HFF-Myc (cell line): ENCODE results near the gene STARD3.

Source experiments
- DNase-seq: peaks from one replicate; pipeline ENCODE4 v3.0.0-alpha.2; 2011; ENCODE audit warnings: low read depth; ENCODE audit errors: extremely low read depth
- H3K4me3 ChIP-seq: replicated peaks from 2 replicates; pipeline ENCODE4 v1.5.1; 2011; ENCODE audit warnings: low read depth, mild to moderate bottlenecking, control low read depth, low read length
- CTCF ChIP-seq: IDR thresholded peaks from 2 replicates; pipeline ENCODE4 v1.5.1; 2012; ENCODE audit warnings: mild to moderate bottlenecking, low read depth, low read length, control low read depth; ENCODE audit errors: missing control alignments

Gene STARD3

GRCh38 chr17:39617100-39617445 lies 19.9 kb upstream of the STARD3 start:
- peak overlapping the region; percentile 42; the same call in 1 of the 2 replicates for H3K4me3 ChIP-seq
- TF ChIP-seq CTCF: no peak
- DNase-seq: no peak

GRCh38 chr17:39617446-39618245 lies 19.3 kb upstream of the STARD3 start:
- H3K4me3 ChIP-seq: peak overlapping the region; percentile 42
- no peak for TF ChIP-seq CTCF
- no peak for DNase-seq

- no peak for TF ChIP-seq CTCF
- peak overlapping the region; percentile 42 for H3K4me3 ChIP-seq
- DNase-seq: no peak
Measured at GRCh38 chr17:39618246-39618913, 18.6 kb upstream of the STARD3 start.

- TF ChIP-seq CTCF: no peak
- H3K4me3 ChIP-seq: no peak overlapping the region; the same call in 1 of the 2 replicates
- DNase-seq: no peak
Measured at GRCh38 chr17:39618956-39619785, 17.8 kb upstream of the STARD3 start.

- DNase-seq: no peak
- H3K4me3 ChIP-seq: no peak overlapping the region
- TF ChIP-seq CTCF: no peak
Measured at GRCh38 chr17:39619786-39620101, 17.2 kb upstream of the STARD3 start.

- no peak overlapping the region for H3K4me3 ChIP-seq
- TF ChIP-seq CTCF: peak; percentile 100
- peak; percentile 56 for DNase-seq
Measured at GRCh38 chr17:39621523-39622379, 15.2 kb upstream of the STARD3 start.
